HepG2 (cell line): ENCODE measurements around the gene NEU4. TPM values are rescaled to one million over a fixed set of nuclear protein-coding genes. Genes with fewer than 3 reads are reported as not detected.

ENCODE experiments used
- ATAC-seq: fragments of 200-7000 bp; cut with Tn5 transposase; 3 replicates; pipeline ENCODE4 v1.9.1; 2020; ENCODE audit warnings: mild to moderate bottlenecking, moderate library complexity
- BruUV-seq: library from RNA; stranded (reverse); fragments of 400-500 nt; replicated peaks from 2 replicates; lab custom pipeline; 2021; lab: Mats Ljungman, UMichigan
- CTCF ChIA-PET: fragments of 300-600 bp; formaldehyde crosslinking; extraction: SDS; loops from one replicate; lab custom pipeline; 2021; ENCODE audit warnings: low total read pairs, inconsistent platforms, low intra/inter-chr PET ratio; lab: Yijun Ruan, JAX
- POLR2A ChIA-PET: fragments of 350-600 bp; sonication (Branson Sonifier 250); formaldehyde crosslinking; loops from one replicate; lab custom pipeline; 2020; ENCODE audit warnings: antibody characterized with exemption, inconsistent platforms; lab: Yijun Ruan, JAX
- DNase-seq: peaks from one replicate; pipeline ENCODE4 v3.0.0-alpha.2; 2015; ENCODE audit warnings: low spot score
- FAIRE-seq: peaks from 3 replicates; lab custom pipeline; 2011; peaks lifted over from hg19 to GRCh38; lab: Jason Lieb, UNC
- H2AFZ ChIP-seq: one replicate; pipeline ENCODE4 v1.6.1; 2011; ENCODE audit warnings: low read length, inconsistent platforms
- H3K27ac ChIP-seq: fragments of 300-600 bp; 3 replicates; pipeline ENCODE4 v1.8.0; 2011; ENCODE audit warnings: mixed run types, mild to moderate bottlenecking, mixed read lengths, low read length, inconsistent platforms; ENCODE audit not compliant: insufficient read depth; ENCODE audit errors: extremely low read length
- H3K27me3 ChIP-seq, 2 experiments: fragments of 200-600 bp in 1 of 2; 2 replicates in 1 of 2; 3 replicates in 1 of 2; pipeline versions ENCODE4 v1.6.0 to v1.8.0; 2011; ENCODE audit warnings: low read length in 2 of 2, mild to moderate bottlenecking in 2 of 2, moderate library complexity in 2 of 2, inconsistent platforms in 1 of 2; ENCODE audit not compliant: insufficient read depth in 2 of 2, control insufficient read depth in 1 of 2
- H3K36me3 ChIP-seq, 2 experiments: fragments of 200-600 bp in 1 of 2; replicated peaks in 1 of 2; 2 replicates in 1 of 2; 3 replicates in 1 of 2; pipeline versions ENCODE4 v1.5.1 to v1.8.0; 2011; ENCODE audit warnings: low read length in 2 of 2, inconsistent platforms in 1 of 2; ENCODE audit not compliant: insufficient read depth in 2 of 2, control insufficient read depth in 1 of 2
- H3K4me1 ChIP-seq: 2 replicates; pipeline ENCODE4 v1.5.1; 2012; ENCODE audit warnings: low read length, inconsistent platforms; ENCODE audit not compliant: insufficient read depth
- H3K4me2 ChIP-seq: 2 replicates; pipeline ENCODE4 v1.6.0; 2011; ENCODE audit warnings: low read depth, low read length, inconsistent platforms
- H3K4me3 ChIP-seq, 3 experiments: fragments of 200-600 bp in 1 of 3; sonication (generic), shearing (Covaris generic) in 1 of 3; replicated peaks in 1 of 3; 2 replicates each; pipeline ENCODE4 v1.5.1; 2011 to 2016; ENCODE audit warnings: low read length in 3 of 3, inconsistent platforms in 2 of 3, low read depth in 2 of 3, mild to moderate bottlenecking in 2 of 3, control low read depth in 1 of 3, mixed read lengths in 1 of 3; ENCODE audit not compliant: insufficient read depth in 1 of 3
- H3K79me2 ChIP-seq: one replicate; pipeline ENCODE4 v1.6.1; 2011; ENCODE audit warnings: low read length, inconsistent platforms; ENCODE audit not compliant: insufficient read depth
- H3K9ac ChIP-seq: 2 replicates; pipeline ENCODE4 v1.6.0; 2011; ENCODE audit warnings: mild to moderate bottlenecking, low read depth, low read length, inconsistent platforms; ENCODE audit not compliant: insufficient read depth
- H3K9me3 ChIP-seq: 2 replicates; pipeline ENCODE4 v1.5.1; 2012; ENCODE audit warnings: mild to moderate bottlenecking, low read length
- H4K20me1 ChIP-seq: 2 replicates; pipeline ENCODE4 v1.6.0; 2011; ENCODE audit warnings: inconsistent platforms, mild to moderate bottlenecking, low read length, moderate library complexity; ENCODE audit not compliant: insufficient read depth
- AHR ChIP-seq: IDR thresholded peaks from 2 replicates; pipeline ENCODE4 v1.6.1; 2018; ENCODE audit warnings: missing genetic modification reagents, missing compliant biosample characterization
- CBFB ChIP-seq: sonication (generic); formaldehyde crosslinking; IDR thresholded peaks from 2 replicates; pipeline ENCODE4 v1.4.0; 2020; ENCODE audit warnings: missing genetic modification reagents
- EZH2 ChIP-seq: conservative IDR thresholded peaks from 2 replicates; pipeline ENCODE4 v1.6.1; 2012; ENCODE audit warnings: mild to moderate bottlenecking, low read depth, low read length, moderate library complexity
- FOXK1 ChIP-seq: sonication (generic); formaldehyde crosslinking; IDR thresholded peaks from 2 replicates; pipeline ENCODE4 v1.4.0; 2020; ENCODE audit warnings: low read depth, missing genetic modification reagents, borderline replicate concordance
- FUBP1 ChIP-seq: sonication (generic); formaldehyde crosslinking; IDR thresholded peaks from 2 replicates; pipeline ENCODE4 v1.5.1; 2020; ENCODE audit warnings: missing genetic modification reagents, mild to moderate bottlenecking, borderline replicate concordance
- GFI1 ChIP-seq: sonication (generic); formaldehyde crosslinking; IDR thresholded peaks from 2 replicates; pipeline ENCODE4 v1.5.0; 2020; ENCODE audit warnings: missing genetic modification reagents, mild to moderate bottlenecking, borderline replicate concordance
- HOXA5 ChIP-seq: sonication (generic); formaldehyde crosslinking; IDR thresholded peaks from 2 replicates; pipeline ENCODE4 v1.4.0; 2020; ENCODE audit warnings: missing genetic modification reagents
- JDP2 ChIP-seq: sonication (generic); formaldehyde crosslinking; IDR thresholded peaks from 2 replicates; pipeline ENCODE4 v1.8.1; 2022; ENCODE audit warnings: missing genetic modification reagents, borderline replicate concordance
- MEF2D ChIP-seq: sonication (generic); formaldehyde crosslinking; IDR thresholded peaks from 2 replicates; pipeline ENCODE4 v1.5.1; 2020; ENCODE audit warnings: mild to moderate bottlenecking, missing genetic modification reagents
- NFRKB ChIP-seq: fragments of 450-650 bp; IDR thresholded peaks from 2 replicates; pipeline ENCODE4 v1.6.1; 2017
- NR3C1 ChIP-seq: sonication (generic); formaldehyde crosslinking; IDR thresholded peaks from 2 replicates; pipeline ENCODE4 v1.4.0; 2020; ENCODE audit warnings: missing genetic modification reagents
- RFX5 ChIP-seq: IDR thresholded peaks from 2 replicates; pipeline ENCODE4 v1.6.1; 2011; ENCODE audit warnings: low read depth, low read length, improper control_type of control experiment
- SMAD9 ChIP-seq: sonication (generic); formaldehyde crosslinking; IDR thresholded peaks from 2 replicates; pipeline ENCODE4 v1.5.1; 2020; ENCODE audit warnings: mild to moderate bottlenecking, missing genetic modification reagents
- SP140L ChIP-seq: sonication (generic); formaldehyde crosslinking; IDR thresholded peaks from 2 replicates; pipeline ENCODE4 v1.4.0; 2020; ENCODE audit warnings: missing genetic modification reagents, borderline replicate concordance
- STAG1 ChIP-seq: sonication (generic); formaldehyde crosslinking; IDR thresholded peaks from 2 replicates; pipeline ENCODE4 v1.4.0; 2020; ENCODE audit warnings: missing genetic modification reagents
- ZFX ChIP-seq: sonication (generic); formaldehyde crosslinking; IDR thresholded peaks from 2 replicates; pipeline ENCODE4 v1.4.0; 2020; ENCODE audit warnings: mild to moderate bottlenecking, low read depth, missing genetic modification reagents, moderate library complexity
- ZNF225 ChIP-seq: sonication (generic); formaldehyde crosslinking; IDR thresholded peaks from 2 replicates; pipeline ENCODE4 v1.4.0; 2020; ENCODE audit warnings: mild to moderate bottlenecking, missing genetic modification reagents
- ZNF329 ChIP-seq: sonication (generic); formaldehyde crosslinking; IDR thresholded peaks from 2 replicates; pipeline ENCODE4 v1.9.0; 2021; ENCODE audit warnings: low read depth, mild to moderate bottlenecking, missing genetic modification reagents
- ZNF333 ChIP-seq: sonication (generic); formaldehyde crosslinking; IDR thresholded peaks from 2 replicates; pipeline ENCODE4 v1.4.0; 2020; ENCODE audit warnings: mild to moderate bottlenecking, missing genetic modification reagents, borderline replicate concordance
- ZNF354B ChIP-seq: sonication (generic); formaldehyde crosslinking; IDR thresholded peaks from 2 replicates; pipeline ENCODE4 v1.8.0; 2022; ENCODE audit warnings: mild to moderate bottlenecking, missing genetic modification reagents
- ZNF414 ChIP-seq: sonication (generic); formaldehyde crosslinking; IDR thresholded peaks from 2 replicates; pipeline ENCODE4 v1.5.0; 2020; ENCODE audit warnings: missing genetic modification reagents
- ZNF788 ChIP-seq: sonication (generic); formaldehyde crosslinking; IDR thresholded peaks from 2 replicates; pipeline ENCODE4 v1.5.0; 2020; ENCODE audit warnings: mild to moderate bottlenecking, missing genetic modification reagents, borderline replicate concordance
- ZNF883 ChIP-seq: sonication (generic); formaldehyde crosslinking; IDR thresholded peaks from 2 replicates; pipeline ENCODE4 v1.5.1; 2020; ENCODE audit warnings: mild to moderate bottlenecking, missing genetic modification reagents; ENCODE audit errors: not compliant biosample characterization
- WGBS: methylation state at CpG from one replicate; pipeline ENCODE4 v1.1.6; 2017; ENCODE audit warnings: low lambda C conversion rate; 5-methylcytosine and 5-hydroxymethylcytosine counted together
- in situ Hi-C: cut with HindIII; loops from 2 replicates; pipeline ENCODE4 v1.10.0; 2017; ENCODE audit warnings: low pct_unique_long_range_greater_than_20kb; ENCODE audit not compliant: extremely low pct_ligation_motif_present
- intact Hi-C: fragments of 100-400 bp; cut with micrococcal nuclease; formaldehyde crosslinking; loops from one replicate; pipeline ENCODE4 v1.10.0; 2022; ENCODE audit not compliant: unreplicated experiment
- polyA plus RNA-seq, 8 experiments: library from polyadenylated mRNA; depleted of rRNA in 3 of 8; stranded (reverse) in 7 of 8; unstranded in 1 of 8; fragments of >200 nt; fragmentation: Illumina TruSeq in 4 of 8; extraction: Trizol in 4 of 8; gene quantifications; 2 replicates each; pipeline versions ENCODE4 v1.2.1 to v1.2.3, GENCODE V29; 2011 to 2016; ENCODE audit warnings: low read depth in 4 of 8, missing spikeins in 1 of 8, mixed read lengths in 1 of 8; ENCODE audit not compliant: insufficient read depth in 1 of 8
- total RNA-seq, 5 experiments: library from RNA; depleted of rRNA; stranded (reverse); fragments of >200 nt; fragmentation: Illumina TruSeq; extraction: Trizol; gene quantifications; 2 replicates each; pipeline ENCODE4 v1.2.3, GENCODE V29; 2016; ENCODE audit warnings: low read depth in 1 of 5

NEU4 gene
- total and polyA plus RNA-seq, 2 of the 13 experiments (the other 11 are each of a cell fraction or from before 2014, with no cell fraction given), result 53.5 to 107 TPM

- Histone ChIP-seq H3K27ac (peak overlapping the region; percentile 92), H2AFZ (no peak overlapping the region), H3K9ac (peak overlapping the region; percentile 92), H3K27me3 (no peaks in the 10 kb centered on the region; a peak in 1 of 5 replicates), H3K4me1 (peaks cover 85% of the 10 kb centered on the region), H3K79me2 (peaks cover 24% of the 10 kb centered on the region), H3K36me3 (no peaks in the 10 kb centered on the region), H3K4me3 (peak overlapping the region; percentile 49 to 82 (median 63)), H4K20me1 (no peaks in the 10 kb centered on the region), H3K4me2 (peak overlapping the region; percentile 85), H3K9me3 (no peaks in the 10 kb centered on the region)
- ChIA-PET POLR2A (interaction anchor here (0.9 to 8.9 kb wide), 19 partner anchors 11 to 105 kb away, joined by 3 to 218 read pairs (median 7); partner anchors contain the start of genes D2HGDH, DTYMK, ING5 and NEU4), CTCF (no interaction called here)
- no TSS peak for BruUV-seq
- WGBS, result 3% methylated on average over 8 of the region's 29 CpGs
- no peak for FAIRE-seq
- peak; percentile 10 for ATAC-seq
- in situ Hi-C loops (loop anchor here (5.0 kb wide), 1 partner anchor 34 kb away; the partner anchor contains the start of gene NEU4), intact Hi-C loops (loop anchor here (1.0 kb wide), 1 partner anchor 38 kb away; no protein-coding TSS in a partner anchor)
- peak; percentile 71 for DNase-seq
- TF ChIP-seq FUBP1, result no peak
- TF ChIP-seq ZNF883 (CRISPR knock-in tag), result peak; percentile 12
- peak; percentile 26; the same call in 1 of the 2 replicates for TF ChIP-seq HOXA5
- TF ChIP-seq ZNF225, result no peak
- TF ChIP-seq AHR, result no peak
- TF ChIP-seq ZFX (CRISPR knock-in tag), result peak; percentile 85
- TF ChIP-seq JDP2, result no peak; the same call in 1 of the 2 replicates
- TF ChIP-seq FOXK1 (CRISPR knock-in tag), result no peak
- TF ChIP-seq SP140L (CRISPR knock-in tag), result no peak
- TF ChIP-seq STAG1 (CRISPR knock-in tag), result no peak
- no peak for TF ChIP-seq ZNF329 (CRISPR knock-in tag)
- no peak; the same call in 1 of the 2 replicates for TF ChIP-seq ZNF414 (CRISPR knock-in tag)
- TF ChIP-seq NFRKB, result no peak
- no peak; the same call in 1 of the 2 replicates for TF ChIP-seq ZNF788 (CRISPR knock-in tag)
- peak; percentile 65; the same call in 1 of the 2 replicates for TF ChIP-seq GFI1 (CRISPR knock-in tag)
- no peak; the same call in 1 of the 2 replicates for TF ChIP-seq ZNF333 (CRISPR knock-in tag)
- no peak; the same call in 1 of the 2 replicates for TF ChIP-seq ZNF354B (CRISPR knock-in tag)
- TF ChIP-seq EZH2, result no peak
- TF ChIP-seq MEF2D, result no peak
- 0 out of 2 replicates have a peak, but pooled peaks have one; percentile 28 for TF ChIP-seq CBFB
- no peak for TF ChIP-seq NR3C1 (CRISPR knock-in tag)
- TF ChIP-seq RFX5, result no peak
- TF ChIP-seq SMAD9 (CRISPR knock-in tag), result no peak
Observed at GRCh38 chr2:241773511-241774418, 35.2 kb upstream of the NEU4 start.
